ENCODE measurements around the gene CEP131. TPM values are rescaled to one million over a fixed set of nuclear protein-coding genes. Genes with fewer than 3 reads are reported as not detected.

The CEP131 gene
- total RNA-seq, 5 donors from 2014 or later (not counting 1 experiment from before 2014, with no cell fraction given), result 9.0 to 15.8 (median 11.2) TPM

DNA sequence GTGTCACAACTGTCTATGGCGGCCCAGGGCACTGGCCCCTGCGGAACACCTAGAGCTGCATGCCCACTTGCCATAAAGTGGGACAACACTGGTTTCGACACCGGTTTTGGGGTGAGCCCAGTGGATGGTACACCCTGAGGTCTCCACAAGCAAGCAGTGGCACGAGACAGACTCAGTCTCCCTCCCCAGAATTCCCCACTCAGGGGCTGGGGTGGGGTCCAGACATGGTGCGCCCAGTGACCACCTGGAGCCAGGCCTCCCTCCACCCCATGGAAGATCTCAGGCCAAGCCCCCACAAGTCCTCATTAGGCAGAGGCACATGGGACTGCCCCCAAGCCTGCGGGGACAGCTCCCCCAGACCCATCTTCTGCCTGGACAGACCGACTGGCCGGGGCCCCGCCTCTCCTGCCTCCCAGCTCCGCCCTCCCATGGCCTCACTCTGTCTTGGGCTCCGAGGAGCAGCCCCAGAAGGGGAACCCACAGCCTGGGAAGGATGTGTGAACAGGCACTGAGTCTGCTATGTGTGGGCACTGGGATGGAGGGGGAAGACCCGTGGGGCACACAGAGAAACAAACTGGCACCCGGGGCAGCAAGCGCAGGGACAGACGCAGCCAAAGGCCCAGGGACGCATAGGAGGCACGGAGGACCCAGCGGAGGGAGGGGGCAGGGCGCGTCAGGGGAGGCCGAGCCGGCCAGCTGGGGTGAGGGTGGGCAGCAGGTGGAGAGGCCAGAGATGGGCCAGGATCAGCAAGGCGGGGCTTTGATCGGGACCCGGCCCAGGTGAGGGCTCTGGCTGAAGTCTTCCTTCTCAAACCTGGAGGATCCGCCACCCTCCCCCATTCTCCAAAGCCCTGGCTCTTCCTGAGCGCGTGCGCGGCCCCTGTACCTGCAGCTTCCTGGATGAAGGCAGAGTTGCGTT is 13.3 kb upstream of the CEP131 start:
- H3K36me3 Mint-ChIP-seq, result peaks cover 8% of the 10 kb centered on the region
- no peak overlapping the region for H3K27ac Mint-ChIP-seq
- peaks cover 29 to 43% (median 33%) of the 10 kb centered on the region in 3 donors for H3K4me1 Mint-ChIP-seq
- H3K9me3 ChIP-seq, result no peaks in the 10 kb centered on the region
- no peaks in the 10 kb centered on the region for H3K27me3 Mint-ChIP-seq
- no peaks in the 10 kb centered on the region for H3K9me3 Mint-ChIP-seq
- peaks cover 11 to 45% of the 10 kb centered on the region in 2 experiments for H3K4me1 ChIP-seq (ENCODE audit: control insufficient read depth in 1 of 2, extremely low read depth in 1 of 2, insufficient read depth in 2 of 2, low read length in 2 of 2)
- ChIA-PET CTCF (no interaction called here), POLR2A (no interaction called here)
- ATAC-seq (replicated peaks in 1 of 4) (no peak), DNase-seq (no peak)
- H3K36me3 ChIP-seq (ENCODE audit: control insufficient read depth in 2 of 2, extremely low read depth in 1 of 2, insufficient read depth in 1 of 2, low read length in 1 of 2), result peaks cover 23 to 27% of the 10 kb centered on the region in 2 donors
- WGBS (ENCODE audit: insufficient coverage), result 97% methylated on average over 13 of the region's 32 CpGs
- no peaks in the 10 kb centered on the region for H3K27me3 ChIP-seq (replicated peaks in 1 of 2; ENCODE audit: control insufficient read depth in 2 of 2, extremely low read depth in 1 of 2, insufficient read depth in 2 of 2, low read length in 1 of 2)
- H3K27ac ChIP-seq (ENCODE audit: low read length), result no peak overlapping the region
- peak overlapping the region in 2 of 3 donors; percentile 21 to 94 for H3K4me3 Mint-ChIP-seq
- H3K4me3 ChIP-seq (ENCODE audit: control insufficient read depth in 1 of 2, extremely low read depth in 1 of 2, low read length in 1 of 2), result no peak overlapping the region

DNA sequence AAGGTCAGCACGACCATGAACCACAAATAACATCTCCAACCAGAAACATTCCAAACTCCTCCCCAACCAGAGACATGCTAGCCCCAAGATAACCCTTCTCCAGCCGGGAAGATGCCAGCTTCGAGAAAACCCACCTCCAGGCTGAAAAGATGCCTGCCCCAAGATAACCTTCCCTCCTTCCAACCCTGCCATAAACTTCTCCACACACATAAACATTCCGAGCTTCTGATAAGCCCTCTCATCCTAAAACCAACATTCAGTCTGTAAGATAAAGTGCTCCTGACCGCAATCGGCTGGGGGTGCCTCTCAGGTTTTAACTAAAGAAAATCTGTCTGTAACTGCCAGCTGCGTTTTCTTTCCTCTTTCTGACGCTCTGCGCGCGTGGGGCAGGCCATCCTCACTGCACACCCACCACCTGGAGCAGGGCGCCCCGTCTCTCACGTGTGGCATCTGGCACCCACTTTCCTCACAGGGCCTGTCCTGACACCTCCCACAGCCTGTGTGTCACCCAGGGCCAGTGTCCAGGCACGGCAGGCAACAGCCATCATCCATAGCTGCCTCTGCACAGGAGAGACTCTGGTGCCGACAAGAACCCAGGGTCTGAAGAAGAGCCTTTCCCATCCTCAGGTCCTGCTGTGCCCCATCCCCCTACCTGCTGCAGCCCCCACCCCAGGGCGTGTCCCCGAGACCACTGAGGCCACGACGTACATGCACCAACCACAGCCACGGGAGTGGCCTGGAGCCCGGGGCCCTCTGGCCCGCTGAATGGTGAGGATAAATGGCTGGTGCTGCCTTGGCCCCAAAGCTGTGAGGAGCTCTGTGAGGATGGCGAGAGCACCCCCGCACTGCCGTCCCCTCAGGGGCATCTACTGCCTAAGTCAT is 12.4 kb upstream of the CEP131 start:
- Mint-ChIP-seq H3K27me3 (no peaks in the 10 kb centered on the region), H3K9me3 (no peaks in the 10 kb centered on the region)
- H3K36me3 ChIP-seq (ENCODE audit: control insufficient read depth in 2 of 2, extremely low read depth in 1 of 2, insufficient read depth in 1 of 2, low read length in 1 of 2), result peaks cover 23 to 33% of the 10 kb centered on the region in 2 donors

DNA sequence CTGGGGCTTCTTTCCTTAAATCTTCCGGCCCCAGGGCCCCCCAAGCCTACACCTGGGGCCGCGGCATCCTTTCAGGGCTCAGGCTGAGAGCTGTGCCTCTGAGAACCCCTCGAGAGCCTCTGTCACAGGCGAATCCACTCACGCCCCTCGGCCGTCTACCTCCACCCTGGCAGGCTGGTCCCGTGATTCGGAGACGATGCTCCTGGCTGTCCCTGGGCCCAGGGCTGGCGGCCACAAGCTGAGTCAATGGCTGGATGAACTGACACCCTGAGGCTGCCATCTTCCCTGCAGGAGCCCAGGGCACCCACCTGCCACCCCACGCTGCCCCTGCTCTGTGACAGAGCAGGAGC is 11.7 kb upstream of the CEP131 start:
- Histone ChIP-seq H3K27ac (ENCODE audit: low read length) (no peak overlapping the region), H3K4me1 (ENCODE audit: control insufficient read depth in 1 of 2, extremely low read depth in 1 of 2, insufficient read depth in 2 of 2, low read length in 2 of 2) (peaks cover 5 to 31% of the 10 kb centered on the region in 2 experiments), H3K36me3 (ENCODE audit: control insufficient read depth in 2 of 2, extremely low read depth in 1 of 2, insufficient read depth in 1 of 2, low read length in 1 of 2) (peaks cover 23 to 40% of the 10 kb centered on the region in 2 donors), H3K27me3 (replicated peaks in 1 of 2; ENCODE audit: control insufficient read depth in 2 of 2, extremely low read depth in 1 of 2, insufficient read depth in 2 of 2, low read length in 1 of 2) (no peaks in the 10 kb centered on the region), H3K4me3 (ENCODE audit: control insufficient read depth in 1 of 2, extremely low read depth in 1 of 2, low read length in 1 of 2) (no peak overlapping the region), H3K9me3 (no peaks in the 10 kb centered on the region)
- POLR2A ChIA-PET, result no interaction called here
- DNase-seq (no peak), ATAC-seq (replicated peaks in 1 of 4) (no peak)
- Mint-ChIP-seq H3K4me3 (no peak overlapping the region), H3K36me3 (peaks cover 22% of the 10 kb centered on the region), H3K9me3 (no peaks in the 10 kb centered on the region), H3K27ac (no peak overlapping the region), H3K27me3 (no peaks in the 10 kb centered on the region), H3K4me1 (peaks cover 20 to 35% (median 26%) of the 10 kb centered on the region in 3 donors)
- CTCF ChIA-PET, result no interaction called here
- WGBS (ENCODE audit: insufficient coverage), result 94% methylated on average over 13 of the region's 13 CpGs

More for the DNA sequence above, 12.4 kb upstream of the CEP131 start:
- H3K27ac Mint-ChIP-seq, result no peak overlapping the region
- CTCF ChIA-PET, result no interaction called here
- Histone ChIP-seq H3K27me3 (replicated peaks in 1 of 2; ENCODE audit: control insufficient read depth in 2 of 2, extremely low read depth in 1 of 2, insufficient read depth in 2 of 2, low read length in 1 of 2) (no peaks in the 10 kb centered on the region), H3K27ac (ENCODE audit: low read length) (no peak overlapping the region), H3K9me3 (no peaks in the 10 kb centered on the region), H3K4me1 (ENCODE audit: control insufficient read depth in 1 of 2, extremely low read depth in 1 of 2, insufficient read depth in 2 of 2, low read length in 2 of 2) (peaks cover 11 to 38% of the 10 kb centered on the region in 2 experiments), H3K4me3 (ENCODE audit: control insufficient read depth in 1 of 2, extremely low read depth in 1 of 2, low read length in 1 of 2) (no peak overlapping the region)
- WGBS (ENCODE audit: insufficient coverage), result 93% methylated on average over 24 of the region's 26 CpGs
- ATAC-seq (replicated peaks in 1 of 4) (no peak), DNase-seq (no peak)
- peaks cover 25 to 36% (median 26%) of the 10 kb centered on the region in 3 donors for H3K4me1 Mint-ChIP-seq
- POLR2A ChIA-PET, result no interaction called here
- H3K4me3 Mint-ChIP-seq, result peak overlapping the region in 1 of 3 donors; percentile 42
- H3K36me3 Mint-ChIP-seq, result peaks cover 15% of the 10 kb centered on the region

DNA sequence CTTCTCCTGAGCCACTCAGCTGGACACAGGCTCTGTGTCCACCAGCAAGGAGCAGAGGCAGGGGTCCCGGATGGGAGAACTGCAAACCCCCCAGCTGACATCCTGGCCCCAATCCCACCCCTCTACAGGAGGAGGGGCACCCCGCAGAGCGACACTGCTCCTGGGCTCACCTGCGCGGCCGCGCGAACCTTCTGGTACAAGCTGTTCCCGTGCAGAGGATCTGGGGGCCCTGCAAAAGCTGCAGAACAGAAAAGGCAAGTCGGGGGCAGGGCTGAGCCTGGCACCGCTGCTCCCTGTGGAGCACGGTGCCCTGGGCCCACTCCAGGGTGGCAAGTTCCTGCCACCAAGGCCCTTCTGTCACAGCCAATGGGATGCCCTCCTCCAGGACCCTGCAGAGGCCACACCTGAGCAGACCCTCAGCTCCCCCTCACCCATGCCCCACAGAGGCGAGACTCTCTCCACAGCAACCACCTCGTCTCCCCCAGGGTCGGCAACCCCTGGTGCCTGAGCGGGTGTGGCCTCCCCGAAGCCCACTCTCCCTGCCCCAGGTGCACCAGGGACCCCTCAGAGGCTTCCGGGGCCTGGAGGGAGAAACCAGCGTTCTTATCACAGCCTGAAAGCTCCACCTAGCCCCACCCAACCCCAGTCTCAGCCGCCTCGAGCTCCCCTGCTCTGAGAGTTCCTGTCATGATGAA is 11.2 kb upstream of the CEP131 start:
- POLR2A ChIA-PET, result interaction anchor here in 1 of 2 donors (0.7 kb wide), 1 partner anchor 11 kb away, joined by 3 read pairs; the partner anchor contains the start of gene CEP131
- H3K27me3 Mint-ChIP-seq, result no peaks in the 10 kb centered on the region
- CTCF ChIA-PET, result no interaction called here

DNA sequence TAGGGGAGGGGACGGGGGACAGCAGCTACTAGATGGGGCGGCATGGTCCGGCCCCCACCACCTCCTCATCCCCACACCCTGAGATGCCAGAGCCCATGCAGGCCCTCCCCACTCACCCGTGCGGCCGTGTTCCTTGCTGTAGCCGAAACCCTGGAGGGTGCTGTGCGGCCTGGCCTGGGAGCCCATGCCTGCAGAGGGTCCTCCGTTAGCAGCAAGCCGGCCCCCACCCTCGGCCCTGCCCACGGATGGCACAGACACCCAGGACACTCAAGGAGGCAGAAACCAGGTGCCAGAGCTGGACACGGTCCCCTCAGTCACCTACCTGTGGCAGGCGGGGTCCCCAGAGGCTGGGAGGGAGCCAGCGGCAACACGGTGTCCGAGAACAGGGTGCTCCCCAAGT is 10.6 kb upstream of the CEP131 start:
- ChIA-PET CTCF (no interaction called here), POLR2A (no interaction called here)
- Mint-ChIP-seq H3K9me3 (no peaks in the 10 kb centered on the region), H3K4me3 (no peak overlapping the region), H3K36me3 (peaks cover 22% of the 10 kb centered on the region), H3K27ac (no peak overlapping the region), H3K4me1 (peaks cover 20 to 32% (median 26%) of the 10 kb centered on the region in 3 donors), H3K27me3 (no peaks in the 10 kb centered on the region)
- peaks cover 5 to 28% of the 10 kb centered on the region in 2 experiments for H3K4me1 ChIP-seq (ENCODE audit: control insufficient read depth in 1 of 2, extremely low read depth in 1 of 2, insufficient read depth in 2 of 2, low read length in 2 of 2)
- DNase-seq, result no peak
- no peak overlapping the region for H3K27ac ChIP-seq (ENCODE audit: low read length)
- no peaks in the 10 kb centered on the region for H3K27me3 ChIP-seq (replicated peaks in 1 of 2; ENCODE audit: control insufficient read depth in 2 of 2, extremely low read depth in 1 of 2, insufficient read depth in 2 of 2, low read length in 1 of 2)
- no peaks in the 10 kb centered on the region for H3K9me3 ChIP-seq
- no peak overlapping the region for H3K4me3 ChIP-seq (ENCODE audit: control insufficient read depth in 1 of 2, extremely low read depth in 1 of 2, low read length in 1 of 2)
- ATAC-seq (replicated peaks in 1 of 4), result no peak
- 98% methylated on average over 14 of the region's 17 CpGs for WGBS (ENCODE audit: insufficient coverage)
- H3K36me3 ChIP-seq (ENCODE audit: control insufficient read depth in 2 of 2, extremely low read depth in 1 of 2, insufficient read depth in 1 of 2, low read length in 1 of 2), result peaks cover 23 to 40% of the 10 kb centered on the region in 2 donors

More for the DNA sequence above, 11.2 kb upstream of the CEP131 start:
- Histone ChIP-seq H3K27ac (ENCODE audit: low read length) (no peak overlapping the region), H3K36me3 (ENCODE audit: control insufficient read depth in 2 of 2, extremely low read depth in 1 of 2, insufficient read depth in 1 of 2, low read length in 1 of 2) (peaks cover 23 to 40% of the 10 kb centered on the region in 2 donors), H3K4me1 (ENCODE audit: control insufficient read depth in 1 of 2, extremely low read depth in 1 of 2, insufficient read depth in 2 of 2, low read length in 2 of 2) (peaks cover 5 to 31% of the 10 kb centered on the region in 2 experiments), H3K9me3 (no peaks in the 10 kb centered on the region), H3K27me3 (replicated peaks in 1 of 2; ENCODE audit: control insufficient read depth in 2 of 2, extremely low read depth in 1 of 2, insufficient read depth in 2 of 2, low read length in 1 of 2) (no peaks in the 10 kb centered on the region), H3K4me3 (ENCODE audit: control insufficient read depth in 1 of 2, extremely low read depth in 1 of 2, low read length in 1 of 2) (no peak overlapping the region)
- Mint-ChIP-seq H3K4me3 (no peak overlapping the region), H3K27ac (no peak overlapping the region), H3K4me1 (peaks cover 20 to 33% (median 26%) of the 10 kb centered on the region in 3 donors), H3K36me3 (peaks cover 22% of the 10 kb centered on the region), H3K9me3 (no peaks in the 10 kb centered on the region)
- WGBS (ENCODE audit: insufficient coverage), result 95% methylated on average over 15 of the region's 21 CpGs
- DNase-seq (no peak), ATAC-seq (replicated peaks in 1 of 4) (no peak)
